GM18511 (cell line): ENCODE data around the gene GALR2.
"Not testable (repeated sequence)": the region's sequence is repeated elsewhere in the genome, so short reads cannot be mapped to it uniquely, and the experiment has no call there.

Experiments used
- ATAC-seq: cut with Tn5 transposase; IDR thresholded peaks from one replicate; pipeline ENCODE4 v1.9.1; 2021; ENCODE audit warnings: mild to moderate bottlenecking, moderate library complexity; ENCODE audit not compliant: unreplicated experiment

GALR2 gene

DNA sequence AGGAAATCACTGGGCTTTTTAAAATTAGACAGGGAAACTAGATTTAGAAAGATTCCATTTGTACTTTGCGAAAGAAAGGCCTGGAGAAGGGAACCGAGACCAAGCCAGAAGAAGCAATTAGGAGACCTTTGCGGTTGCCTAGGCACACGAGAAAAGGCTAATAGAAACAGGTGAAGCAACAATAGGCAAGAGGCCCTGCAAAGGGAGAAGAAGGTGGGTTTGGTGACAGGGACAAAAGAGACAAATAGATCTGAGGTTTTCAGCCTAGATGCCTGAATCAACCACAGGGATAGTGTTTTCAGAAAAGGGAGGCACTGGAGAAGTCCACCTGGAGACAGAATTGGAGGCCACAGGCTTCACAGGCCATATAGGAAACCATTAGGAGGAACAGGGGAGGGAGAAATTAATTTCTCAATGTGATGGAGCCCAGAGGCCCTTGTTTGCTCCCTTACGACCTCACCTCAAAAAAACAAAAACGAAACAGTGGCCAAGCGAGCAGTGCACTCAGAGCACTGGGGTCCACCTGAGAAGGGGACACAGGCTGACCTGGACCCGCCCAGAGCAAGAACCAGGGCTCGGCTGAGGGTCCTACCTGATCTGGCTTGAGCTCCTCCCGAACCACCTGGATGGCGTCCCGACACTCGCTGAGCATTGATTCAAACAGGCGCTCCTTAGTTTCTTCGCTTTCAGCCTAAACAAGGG lies 24.6 kb upstream of the GALR2 start:
- no peak for ATAC-seq

DNA sequence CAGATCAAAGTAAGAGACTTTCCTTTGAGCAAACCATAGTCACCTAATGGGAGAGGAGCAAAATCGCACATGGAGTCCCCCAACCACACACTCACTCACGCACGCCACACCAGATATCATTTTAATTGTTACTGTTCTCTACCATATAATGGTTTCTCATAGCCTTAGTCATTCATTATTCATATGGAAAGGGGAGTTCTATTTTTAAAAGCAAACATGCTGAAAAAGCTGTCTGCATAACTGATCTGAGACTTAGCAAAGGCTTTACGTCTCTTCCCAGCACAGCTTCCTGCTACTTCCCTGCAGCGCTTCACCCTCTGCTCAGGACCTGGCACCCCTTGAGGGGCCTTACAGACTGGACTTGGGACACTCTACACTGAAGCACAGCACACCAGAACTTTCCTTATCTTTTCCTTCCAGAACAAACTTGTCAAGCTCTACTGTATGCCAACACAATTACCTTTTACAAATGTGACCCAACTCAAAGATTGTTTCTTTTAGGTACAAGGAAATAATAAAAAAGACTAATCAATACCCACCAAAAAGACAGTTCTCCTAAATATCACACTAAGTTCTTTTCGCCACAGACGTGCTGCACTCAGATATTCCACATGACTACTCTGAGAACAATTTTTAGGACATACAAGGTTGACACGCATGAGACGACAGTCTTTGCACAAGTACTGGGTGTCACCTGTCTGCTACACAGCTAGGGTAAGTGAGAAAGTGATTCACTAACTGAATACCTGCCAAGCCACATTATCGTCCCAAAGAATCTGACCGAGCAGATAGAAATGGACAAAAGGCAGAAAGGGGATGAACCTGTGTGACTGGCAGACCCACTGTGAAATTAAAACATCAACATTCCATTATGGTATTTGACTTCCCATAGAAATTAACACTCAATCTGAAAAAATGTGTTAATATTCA lies 23.8 kb upstream of the GALR2 start:
- ATAC-seq, result no peak

- ATAC-seq, result no peak
Observed at GRCh38 chr17:76051561-76051960, 23.0 kb upstream of the GALR2 start.

DNA sequence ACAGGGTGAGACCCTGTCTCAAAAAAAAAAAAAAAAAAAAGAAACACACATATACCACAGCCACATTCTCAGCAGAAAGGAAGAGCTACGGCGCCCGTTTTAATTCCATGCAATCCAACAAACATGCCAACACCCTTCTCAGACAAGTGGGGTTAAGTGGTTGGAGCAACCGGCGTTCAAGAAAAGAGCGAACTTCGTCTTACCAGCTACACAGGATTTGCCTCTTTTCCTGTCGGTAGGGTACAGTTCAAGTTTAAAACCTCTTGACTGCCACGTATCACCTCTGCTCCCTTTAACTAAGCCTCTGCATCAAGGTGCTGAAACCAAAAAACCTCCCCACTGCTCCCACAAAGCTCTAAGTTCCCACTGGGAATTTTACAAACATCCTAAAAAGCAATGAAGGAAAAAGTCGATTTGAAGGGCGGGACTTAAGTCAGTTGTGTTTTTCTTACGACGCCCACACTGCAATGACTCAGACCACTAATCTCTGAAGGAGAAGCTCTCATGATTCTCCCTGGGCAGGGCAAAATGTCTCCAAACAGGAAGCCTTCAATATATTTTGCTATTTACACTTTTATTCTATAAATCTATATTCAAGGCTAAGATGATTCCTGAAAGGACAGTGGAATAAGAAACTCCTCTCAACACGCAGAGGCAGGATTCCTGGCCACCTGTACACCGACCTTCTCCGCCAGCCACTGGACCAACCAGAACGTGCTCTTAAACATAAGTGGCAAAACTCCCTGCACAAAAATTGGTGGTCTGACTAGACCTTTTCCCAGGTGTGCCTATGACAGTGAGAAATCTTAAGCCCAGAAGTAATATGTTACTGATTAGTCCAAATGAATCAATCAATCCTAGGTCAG lies 21.1 kb upstream of the GALR2 start:
- no peak for ATAC-seq

DNA sequence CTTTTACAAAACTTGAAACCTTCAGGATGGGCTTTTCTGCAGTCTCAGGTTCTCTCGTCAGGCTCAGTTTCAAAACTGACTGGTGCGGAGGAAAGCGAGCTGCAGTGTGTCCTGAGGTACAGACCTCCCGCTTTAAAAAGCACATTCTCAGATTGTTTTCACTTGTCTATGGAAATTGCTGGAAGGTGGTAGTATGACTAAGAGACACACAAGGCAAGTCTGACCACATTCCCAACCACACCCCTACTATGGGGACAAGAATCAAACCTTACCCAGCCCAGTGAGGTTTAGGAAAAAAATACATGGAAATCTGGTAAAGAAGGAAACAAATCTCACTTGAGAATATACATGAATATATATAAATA lies 20.5 kb upstream of the GALR2 start:
- no peak for ATAC-seq

DNA sequence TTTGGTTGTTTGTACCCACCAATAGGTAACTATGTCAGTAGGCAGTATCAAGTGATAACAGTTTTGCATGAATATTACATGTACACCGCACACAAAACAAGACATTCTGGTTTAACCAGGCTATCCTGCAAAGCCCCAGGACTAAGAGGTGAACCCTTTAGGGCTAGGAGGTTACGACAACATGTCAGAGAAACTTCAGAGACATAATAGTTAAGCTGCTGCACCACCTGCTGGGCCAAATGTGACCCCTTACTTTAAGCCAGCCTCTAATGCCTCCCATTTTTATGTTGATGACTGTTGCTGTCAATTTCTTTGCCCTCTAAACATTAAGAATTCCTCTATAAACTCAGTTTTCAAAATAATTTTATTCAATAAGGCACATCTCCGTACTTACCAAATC lies 17.7 kb upstream of the GALR2 start:
- ATAC-seq, result no peak

DNA sequence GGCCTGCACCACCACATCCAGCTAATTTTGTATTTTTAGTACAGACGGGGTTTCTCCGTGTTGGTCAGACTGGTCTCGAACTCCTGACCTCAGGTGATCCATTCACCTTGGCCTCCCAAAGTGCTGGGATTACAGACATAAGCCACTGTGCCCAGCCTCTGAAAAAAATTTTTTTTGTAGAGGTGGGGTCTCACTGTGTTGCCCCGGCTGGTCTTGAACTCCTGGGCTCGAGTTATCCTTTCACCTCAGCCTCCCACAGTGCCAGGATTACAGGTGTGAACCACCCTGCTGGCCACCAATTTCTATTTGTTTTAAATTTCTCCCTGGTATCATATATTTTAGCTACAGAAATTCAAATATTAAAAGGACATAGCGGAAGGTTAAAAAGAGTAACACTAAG lies 16.3 kb upstream of the GALR2 start:
- not testable (repeated sequence) for ATAC-seq

DNA sequence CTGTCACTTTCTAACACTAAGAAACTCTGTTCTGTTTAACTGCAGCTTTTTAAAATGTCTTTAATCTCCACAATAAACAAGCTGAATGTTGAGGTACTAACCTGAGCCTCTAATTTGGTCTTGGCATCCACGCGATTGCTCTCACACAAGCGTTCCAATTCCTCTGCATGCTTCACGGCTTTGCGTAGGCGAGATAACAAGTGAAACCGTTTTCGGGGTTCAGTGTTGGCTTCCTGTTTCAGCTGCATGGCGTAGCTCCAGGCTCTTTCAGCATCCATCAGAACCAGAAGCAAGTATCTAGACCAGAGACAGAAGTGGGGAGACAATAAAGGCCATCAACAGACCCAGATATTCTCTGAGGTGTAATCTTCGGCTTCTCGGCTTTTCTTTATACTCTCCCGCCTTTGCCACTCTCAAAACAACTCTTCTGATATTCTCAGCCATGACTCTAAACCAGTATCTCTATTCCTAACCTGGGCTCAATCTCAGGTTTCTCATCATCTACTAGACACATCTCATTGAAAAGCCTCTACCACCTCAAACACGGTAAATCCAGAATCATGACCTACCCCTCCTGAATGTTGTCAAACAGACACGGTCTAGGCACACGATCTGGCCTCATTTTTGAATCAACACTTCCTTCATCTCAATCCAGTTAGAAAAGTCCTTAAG lies 10.6 kb upstream of the GALR2 start:
- no peak for ATAC-seq

- no peak for ATAC-seq
Observed at GRCh38 chr17:76065775-76066174, 8.8 kb upstream of the GALR2 start.

GRCh38 chr17:76071531-76072147 lies 2.9 kb upstream of the GALR2 start:
- ATAC-seq, result peak; percentile 5

- ATAC-seq, result peak; percentile 92
Observed at GRCh38 chr17:76072148-76072858, 2.3 kb upstream of the GALR2 start, which contains the start of gene SRP68. TSS of gene SRP68 (minus strand) at chr17:76072517. CDS start at chr17:76072491, 26 bp downstream.

DNA sequence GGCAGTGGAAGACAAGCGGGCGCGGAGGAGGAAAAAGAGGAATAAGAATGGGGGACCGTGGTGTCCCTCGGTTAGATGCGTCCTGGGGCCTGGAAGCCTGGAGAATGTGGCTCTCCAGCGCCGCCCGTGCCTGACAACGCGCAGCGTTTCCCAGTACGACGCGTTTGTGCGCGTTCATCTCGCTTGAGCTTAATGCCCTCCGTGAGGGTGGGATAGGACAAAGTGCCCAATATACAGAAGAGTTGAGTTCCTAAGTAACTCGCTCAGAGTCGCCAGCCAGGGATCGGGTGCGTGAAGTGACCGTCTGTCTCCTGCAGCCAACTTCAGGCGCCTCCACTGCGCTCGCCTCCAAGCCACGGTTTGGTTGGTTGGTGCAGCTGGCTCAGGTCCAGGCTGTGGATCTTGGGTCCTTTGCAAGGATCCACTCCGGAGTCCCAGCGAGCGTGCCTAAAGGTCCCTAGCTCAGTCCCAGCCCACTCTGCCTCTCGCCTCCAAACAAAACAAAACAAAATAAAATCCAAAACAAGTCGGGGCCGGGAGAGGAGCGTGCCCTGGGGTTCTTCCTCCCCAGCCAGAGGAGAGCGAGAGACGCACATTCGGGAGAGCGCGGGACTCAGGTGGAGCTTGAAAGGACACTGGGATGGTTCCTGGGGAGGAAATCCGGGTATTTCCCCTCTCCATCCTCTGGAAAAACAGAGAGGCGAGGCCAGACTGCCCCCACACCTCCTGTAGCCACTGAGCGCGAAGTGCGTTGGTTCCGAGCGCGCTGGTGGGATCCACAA lies 974 bp downstream of the GALR2 start:
- no peak for ATAC-seq

- no peak for ATAC-seq
Observed at GRCh38 chr17:76076146-76076764, 1.7 kb downstream of the GALR2 start.

DNA sequence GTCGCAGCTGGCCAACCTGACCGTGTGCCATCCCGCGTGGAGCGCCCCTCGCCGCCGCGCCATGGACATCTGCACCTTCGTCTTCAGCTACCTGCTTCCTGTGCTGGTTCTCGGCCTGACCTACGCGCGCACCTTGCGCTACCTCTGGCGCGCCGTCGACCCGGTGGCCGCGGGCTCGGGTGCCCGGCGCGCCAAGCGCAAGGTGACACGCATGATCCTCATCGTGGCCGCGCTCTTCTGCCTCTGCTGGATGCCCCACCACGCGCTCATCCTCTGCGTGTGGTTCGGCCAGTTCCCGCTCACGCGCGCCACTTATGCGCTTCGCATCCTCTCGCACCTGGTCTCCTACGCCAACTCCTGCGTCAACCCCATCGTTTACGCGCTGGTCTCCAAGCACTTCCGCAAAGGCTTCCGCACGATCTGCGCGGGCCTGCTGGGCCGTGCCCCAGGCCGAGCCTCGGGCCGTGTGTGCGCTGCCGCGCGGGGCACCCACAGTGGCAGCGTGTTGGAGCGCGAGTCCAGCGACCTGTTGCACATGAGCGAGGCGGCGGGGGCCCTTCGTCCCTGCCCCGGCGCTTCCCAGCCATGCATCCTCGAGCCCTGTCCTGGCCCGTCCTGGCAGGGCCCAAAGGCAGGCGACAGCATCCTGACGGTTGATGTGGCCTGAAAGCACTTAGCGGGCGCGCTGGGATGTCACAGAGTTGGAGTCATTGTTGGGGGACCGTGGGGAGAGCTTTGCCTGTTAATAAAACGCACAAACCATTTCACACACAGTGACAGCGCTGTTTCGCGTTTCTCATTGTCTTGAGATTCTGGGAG lies 2.4 kb downstream of the GALR2 start:
- ATAC-seq, result no peak

- no peak for ATAC-seq
Observed at GRCh38 chr17:76077584-76078110, 3.1 kb downstream of the GALR2 start.

DNA sequence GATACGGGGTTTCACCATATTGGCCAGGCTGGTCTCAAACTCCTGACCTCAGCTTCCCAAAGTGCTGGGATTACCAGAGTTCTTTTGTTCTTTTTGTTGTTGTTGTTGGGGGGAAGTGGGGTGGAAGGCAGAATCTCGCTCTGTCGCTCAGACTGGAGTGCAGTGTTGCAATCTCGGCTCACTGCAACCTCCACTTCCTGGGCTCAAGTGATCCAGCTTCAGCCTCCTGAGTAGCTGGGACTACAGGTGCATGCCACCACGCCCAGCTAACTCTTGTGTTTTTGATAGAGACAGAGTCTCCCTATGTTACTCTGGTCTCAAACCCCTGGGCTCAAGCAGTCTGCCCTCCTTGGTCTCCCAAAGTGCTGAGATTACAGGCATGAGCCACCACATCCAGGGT lies 3.8 kb downstream of the GALR2 start:
- not testable (repeated sequence) for ATAC-seq

DNA sequence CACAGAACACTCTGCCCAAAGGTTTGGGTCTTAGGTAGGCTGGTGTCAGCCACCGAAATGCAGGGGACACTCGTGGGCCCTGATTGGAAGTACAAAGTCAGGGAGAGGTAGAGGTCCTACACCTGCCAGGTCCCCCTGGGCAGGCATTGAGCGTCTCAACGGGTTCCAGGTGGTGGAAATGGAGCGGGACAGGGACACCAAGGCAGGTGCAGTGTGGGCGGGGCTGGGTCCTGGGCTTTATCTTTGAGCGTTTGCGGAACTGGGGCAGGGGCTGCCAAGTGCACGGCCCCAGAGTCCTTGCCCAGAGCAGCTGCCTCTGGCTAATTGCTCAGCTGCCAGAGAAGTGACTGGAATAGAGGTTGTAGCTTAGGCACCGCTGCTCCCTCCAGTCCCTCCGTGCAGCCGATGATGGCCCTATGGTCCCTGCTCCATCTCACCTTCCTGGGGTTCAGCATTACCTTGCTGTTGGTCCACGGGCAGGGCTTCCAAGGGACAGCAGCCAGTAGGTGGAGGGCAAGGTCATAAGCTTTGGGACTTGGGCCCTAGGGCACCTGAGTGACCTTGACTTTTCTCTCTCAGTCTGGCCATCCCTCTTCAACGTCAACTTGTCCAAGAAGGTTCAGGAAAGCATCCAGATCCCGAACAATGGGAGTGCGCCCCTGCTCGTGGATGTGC lies 4.4 kb downstream of the GALR2 start, which contains the start of gene ZACN:
ZACN (plus strand) TSS at position 323 of the 675 bp plus-strand sequence; CDS start at position 406, 83 bp downstream.
- no peak for ATAC-seq
